ENCODE results near the gene CDKN1C.

DNA sequence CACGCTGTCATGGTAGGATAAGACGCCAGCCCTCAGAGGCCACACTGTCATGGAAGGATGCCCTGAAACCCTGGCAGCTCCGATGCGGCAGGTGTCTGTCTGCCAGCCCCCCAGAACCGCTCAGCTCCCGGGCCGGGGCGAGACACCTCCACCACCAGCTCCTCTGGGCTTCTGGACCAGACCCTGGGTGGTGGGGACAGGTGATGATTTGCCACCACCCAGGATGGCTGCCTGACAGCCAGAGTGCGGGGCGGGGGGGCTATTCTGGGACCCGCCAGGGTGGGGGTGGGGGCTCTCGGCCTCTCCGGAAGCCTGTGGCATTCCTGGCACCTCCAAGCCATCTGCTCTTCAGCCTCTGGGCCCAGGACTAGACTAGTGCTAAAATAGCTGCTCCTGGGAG lies 34.3 kb upstream of the CDKN1C start:
- no peak for TF ChIP-seq POLR2A (IDR thresholded peaks at IDR 0.05; ENCODE audit: low read depth, low read length)
- no peak for TF ChIP-seq POLR2AphosphoS5 (IDR thresholded peaks at IDR 0.05; ENCODE audit: low read depth, low read length)
